ENCODE measurements around the gene PPP1R8.
"Not testable (repeated sequence)": the region's sequence is repeated elsewhere in the genome, so short reads cannot be mapped to it uniquely, and the experiment has no call there.

PPP1R8 gene

GRCh38 chr1:27833470-27833869 is 2.9 kb downstream of the PPP1R8 start:
- DNase-seq: no peak

- no peak for DNase-seq
These were observed 4.5 kb downstream of the PPP1R8 start for GRCh38 chr1:27835046-27835445.

- no peak for DNase-seq
These were observed 4.9 kb downstream of the PPP1R8 start for GRCh38 chr1:27835501-27835900.

GRCh38 chr1:27849951-27850350 is 19.4 kb downstream of the PPP1R8 start:
- no peak for DNase-seq

- no peak for DNase-seq
These were observed 24.5 kb downstream of the PPP1R8 start for GRCh38 chr1:27855085-27855484.

- DNase-seq: no peak
These were observed 26.2 kb downstream of the PPP1R8 start for GRCh38 chr1:27856561-27857343.

- DNase-seq: not testable (repeated sequence)
These were observed 27.0 kb downstream of the PPP1R8 start for GRCh38 chr1:27857552-27857951.

- DNase-seq: peak; percentile 68
These were observed 27.7 kb downstream of the PPP1R8 start for GRCh38 chr1:27858072-27858948.

- no peak for DNase-seq
These were observed 28.5 kb downstream of the PPP1R8 start for GRCh38 chr1:27858949-27859576.

GRCh38 chr1:27861436-27861835 is 30.9 kb downstream of the PPP1R8 start:
- no peak for DNase-seq

GRCh38 chr1:27862004-27862403 is 31.4 kb downstream of the PPP1R8 start:
- DNase-seq: no peak

- no peak for DNase-seq
These were observed 32.3 kb downstream of the PPP1R8 start for GRCh38 chr1:27862671-27863537.

GRCh38 chr1:27863538-27863915 is 32.9 kb downstream of the PPP1R8 start:
- DNase-seq: no peak

GRCh38 chr1:27864264-27864895 is 33.8 kb downstream of the PPP1R8 start:
- no peak for DNase-seq

GRCh38 chr1:27865821-27866220 is 35.2 kb downstream of the PPP1R8 start:
- DNase-seq: no peak

- DNase-seq: no peak
These were observed 38.0 kb downstream of the PPP1R8 start for GRCh38 chr1:27868556-27868931.

- DNase-seq: no peak
These were observed 38.5 kb downstream of the PPP1R8 start for GRCh38 chr1:27868932-27869718.

- DNase-seq: no peak
These were observed 39.1 kb downstream of the PPP1R8 start for GRCh38 chr1:27869719-27870085.

- DNase-seq: not testable (repeated sequence)
These were observed 40.5 kb downstream of the PPP1R8 start for GRCh38 chr1:27871076-27871475.

- peak; percentile 77 for DNase-seq
These were observed 41.6 kb downstream of the PPP1R8 start, which contains the start of gene THEMIS2 for GRCh38 chr1:27872059-27872801. THEMIS2 (plus strand) TSS chr1:27872544; CDS start chr1:27872572, 28 bp downstream.

All from 8988T (cell line).